CD4-positive, alpha-beta T cell treated with Interferon gamma for 1 hour (primary cell): ENCODE measurements around the gene CHST15.
A peak's percentile ranks its signal among the peaks of the same experiment; 100 is the strongest.
"Not testable (repeated sequence)": the region's sequence is repeated elsewhere in the genome, so short reads cannot be mapped to it uniquely, and the experiment has no call there.

Experiments used
- DNase-seq: peaks from one replicate; pipeline ENCODE4 v3.0.0-alpha.2; 2020

CHST15 gene

GRCh38 chr10:124041675-124042445 lies 51.5 kb downstream of the CHST15 start:
- no peak for DNase-seq

DNA sequence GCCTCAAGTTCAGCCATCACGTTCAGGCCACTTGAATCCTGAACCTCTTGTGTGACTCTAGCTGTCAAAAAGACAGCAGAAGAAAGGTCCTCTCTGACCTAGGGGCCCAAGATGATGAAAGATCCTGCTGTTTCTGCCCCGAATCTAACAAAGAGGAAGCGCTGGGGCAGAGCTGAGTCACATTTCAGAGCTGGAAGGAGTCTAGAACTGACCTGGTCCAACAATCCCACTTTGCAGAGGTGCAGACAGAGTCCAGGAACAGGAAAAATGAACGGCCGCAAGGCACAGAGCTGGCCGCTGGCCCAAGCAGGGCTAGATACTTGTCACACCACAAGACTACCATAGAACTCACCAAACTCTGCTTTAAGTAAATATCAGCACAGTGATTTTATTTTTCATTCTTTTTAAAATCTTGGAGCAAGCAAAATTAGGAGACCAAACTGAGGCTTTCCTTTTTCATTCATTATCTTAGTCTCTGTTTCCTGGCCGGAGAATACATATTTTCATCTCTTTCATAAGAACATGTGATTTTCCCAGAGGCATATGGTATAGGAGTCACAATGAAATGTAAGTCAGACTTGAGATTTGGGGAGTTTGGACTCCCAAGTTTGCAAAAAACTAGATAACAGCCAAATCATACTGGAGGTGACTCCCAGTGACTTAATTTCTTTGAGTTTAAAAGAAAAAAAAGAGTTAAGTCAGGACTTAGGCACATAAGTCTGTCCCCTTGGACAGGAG lies 52.8 kb downstream of the CHST15 start:
- DNase-seq: peak; percentile 45

GRCh38 chr10:124039483-124040013 lies 53.9 kb downstream of the CHST15 start:
- no peak for DNase-seq

GRCh38 chr10:124037784-124038183 lies 55.6 kb downstream of the CHST15 start:
- DNase-seq: peak; percentile 18

- DNase-seq: no peak
Measured at GRCh38 chr10:124037286-124037685, 56.1 kb downstream of the CHST15 start.

DNA sequence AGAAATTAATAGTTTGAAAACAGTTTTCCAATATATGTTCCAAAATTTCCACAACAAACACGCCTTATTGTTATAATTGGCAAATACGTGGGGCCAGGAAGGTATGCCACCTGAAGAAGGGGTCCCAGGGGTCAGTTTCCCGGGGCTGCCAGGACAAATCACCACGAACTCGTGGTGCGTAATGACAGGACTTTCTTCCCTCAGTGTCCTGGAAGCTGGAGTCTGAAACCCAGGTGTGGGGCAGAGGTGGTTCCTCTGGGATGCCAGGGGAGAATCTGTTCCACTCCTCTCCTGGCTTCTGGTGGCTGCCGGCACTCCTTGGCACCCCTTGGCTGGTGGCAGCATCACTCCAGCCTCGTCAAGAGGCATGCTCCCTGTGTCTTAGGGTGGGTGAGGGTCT lies 56.7 kb downstream of the CHST15 start:
- no peak for DNase-seq

- peak; percentile 88 for DNase-seq
Measured at GRCh38 chr10:124035928-124036558, 57.4 kb downstream of the CHST15 start.

- DNase-seq: no peak
Measured at GRCh38 chr10:124035306-124035927, 58.0 kb downstream of the CHST15 start.

DNA sequence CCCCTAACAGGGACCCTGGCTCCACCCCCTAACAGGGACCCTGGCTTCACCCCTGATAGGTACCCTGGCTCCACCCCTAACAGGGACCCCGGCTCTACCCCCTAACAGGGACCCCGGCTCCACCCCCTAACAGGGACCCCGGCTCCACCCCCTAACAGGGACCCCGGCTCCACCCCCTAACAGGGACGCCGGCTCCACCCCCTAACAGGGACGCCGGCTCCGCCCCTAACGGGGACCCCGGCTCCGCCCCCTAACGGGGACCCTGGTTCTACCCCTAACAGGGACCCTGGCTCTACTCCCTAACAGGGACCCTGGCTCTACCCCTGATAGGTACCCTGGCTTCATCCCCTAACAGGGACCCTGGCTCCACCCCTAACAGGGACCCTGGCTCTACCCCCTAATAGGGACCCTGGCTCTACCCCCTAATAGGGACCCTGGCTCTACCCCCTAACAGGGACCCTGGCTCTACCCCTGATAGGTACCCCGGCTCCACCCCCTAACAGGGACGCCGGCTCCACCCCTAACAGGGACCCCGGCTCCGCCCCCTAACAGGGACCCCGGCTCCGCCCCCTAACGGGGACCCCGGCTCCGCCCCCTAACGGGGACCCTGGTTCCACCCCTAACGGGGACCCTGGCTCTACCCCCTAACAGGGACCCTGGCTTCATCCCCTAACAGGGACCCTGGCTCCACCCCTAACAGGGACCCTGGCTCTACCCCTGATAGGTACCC lies 58.7 kb downstream of the CHST15 start:
- DNase-seq: not testable (repeated sequence)

DNA sequence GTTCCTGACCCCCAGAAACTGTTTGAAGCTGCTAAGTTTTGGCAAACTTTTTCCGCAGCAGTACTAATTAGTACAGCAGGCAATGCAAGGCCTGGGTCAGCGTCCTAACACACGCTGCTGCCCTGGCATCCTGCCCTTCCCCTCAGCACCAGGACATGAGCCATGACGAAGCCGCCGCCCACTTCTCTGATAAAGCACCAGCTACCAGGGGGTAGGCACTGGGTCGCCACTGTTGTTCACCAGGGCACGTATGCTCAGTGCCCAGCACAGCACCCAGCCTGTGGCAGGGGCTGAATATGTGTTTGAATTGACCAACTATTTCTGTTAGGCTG lies 59.5 kb downstream of the CHST15 start:
- DNase-seq: no peak

DNA sequence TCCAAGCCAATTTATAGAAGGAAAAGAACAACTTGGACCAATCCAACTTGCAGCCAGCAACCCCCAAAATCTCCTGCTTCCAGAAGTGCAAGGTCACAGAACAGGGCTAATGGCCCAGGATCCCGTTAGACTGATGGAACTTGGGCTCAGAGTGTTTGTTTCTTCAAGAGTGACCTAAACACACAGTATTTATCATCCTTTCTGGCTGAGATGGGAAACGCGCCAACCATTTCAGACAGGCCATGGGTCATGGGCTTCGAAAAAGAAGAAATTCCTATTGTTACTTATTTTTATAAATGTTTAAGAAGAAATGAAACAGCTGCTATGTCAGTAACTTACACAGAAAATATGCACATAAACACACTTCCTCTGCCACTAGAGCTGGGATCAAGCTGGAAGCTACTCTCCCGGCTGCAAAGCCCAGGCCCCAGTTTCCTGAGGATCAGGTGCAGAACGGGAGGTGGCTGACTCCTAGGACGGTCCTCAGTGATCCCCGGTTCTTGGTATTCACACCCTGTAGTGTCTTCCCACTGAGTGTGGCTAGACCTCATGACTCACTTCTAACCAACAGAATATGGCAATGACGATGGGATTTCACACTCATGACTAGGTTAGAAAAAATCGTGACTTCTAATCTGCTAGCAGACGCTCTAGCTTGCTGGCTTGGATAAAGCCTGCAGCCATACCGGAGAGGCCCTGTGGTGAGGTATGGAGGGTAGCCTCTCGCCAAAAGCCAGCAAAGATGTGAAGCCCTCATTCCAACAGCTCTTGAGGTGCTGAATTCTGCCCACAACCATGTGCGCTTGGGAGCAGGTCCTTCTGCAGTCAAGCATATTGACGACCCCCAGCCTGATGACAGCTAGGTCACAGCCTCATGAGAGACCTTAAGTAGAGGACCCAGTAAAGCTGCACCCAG lies 60.2 kb downstream of the CHST15 start:
- DNase-seq: no peak

DNA sequence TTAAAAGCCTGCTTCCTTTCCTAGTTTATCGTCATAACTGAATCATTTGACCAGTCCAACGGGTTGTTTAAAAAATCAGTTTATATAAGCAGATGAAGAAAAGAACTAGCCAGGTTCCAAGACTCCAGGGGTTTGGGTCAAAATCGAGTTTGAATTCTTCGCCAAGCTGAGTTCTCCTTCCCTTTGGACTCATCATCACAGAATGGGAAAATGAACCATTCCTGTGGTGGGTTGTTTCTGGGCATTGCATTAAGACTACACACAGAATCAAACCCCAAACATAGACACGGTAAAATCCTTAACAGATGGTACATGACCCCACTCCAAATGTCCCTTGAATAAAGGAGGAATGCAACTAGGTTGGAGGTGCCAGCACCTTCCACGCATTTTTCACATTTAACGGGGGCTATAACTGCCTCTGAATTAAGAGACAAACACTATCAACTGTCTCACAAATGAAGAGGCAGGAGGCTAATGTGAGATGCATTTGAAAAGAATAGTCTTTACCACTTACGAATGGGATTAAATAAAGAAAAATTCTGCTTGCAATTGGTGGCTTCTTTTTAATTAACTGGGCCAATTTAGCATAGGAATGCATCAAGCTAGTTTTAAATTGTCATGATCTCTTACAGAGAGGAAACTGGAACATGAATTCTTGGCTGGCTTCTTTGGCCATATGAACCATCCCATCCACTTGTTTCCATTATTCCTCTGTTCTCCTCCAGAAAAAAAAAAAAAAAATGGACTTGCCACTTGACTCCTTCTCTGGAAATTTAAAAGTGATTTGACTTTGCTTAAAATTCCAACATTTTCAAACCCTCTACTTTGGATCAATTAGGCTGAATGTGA lies 61.1 kb downstream of the CHST15 start:
- DNase-seq: no peak

GRCh38 chr10:124030492-124031110 lies 62.8 kb downstream of the CHST15 start:
- no peak for DNase-seq

GRCh38 chr10:124030061-124030460 lies 63.3 kb downstream of the CHST15 start:
- DNase-seq: no peak

- DNase-seq: no peak
Measured at GRCh38 chr10:124029559-124029958, 63.8 kb downstream of the CHST15 start.

GRCh38 chr10:124028700-124029480 lies 64.5 kb downstream of the CHST15 start:
- no peak for DNase-seq

GRCh38 chr10:124027651-124028050 lies 65.7 kb downstream of the CHST15 start:
- no peak for DNase-seq

DNA sequence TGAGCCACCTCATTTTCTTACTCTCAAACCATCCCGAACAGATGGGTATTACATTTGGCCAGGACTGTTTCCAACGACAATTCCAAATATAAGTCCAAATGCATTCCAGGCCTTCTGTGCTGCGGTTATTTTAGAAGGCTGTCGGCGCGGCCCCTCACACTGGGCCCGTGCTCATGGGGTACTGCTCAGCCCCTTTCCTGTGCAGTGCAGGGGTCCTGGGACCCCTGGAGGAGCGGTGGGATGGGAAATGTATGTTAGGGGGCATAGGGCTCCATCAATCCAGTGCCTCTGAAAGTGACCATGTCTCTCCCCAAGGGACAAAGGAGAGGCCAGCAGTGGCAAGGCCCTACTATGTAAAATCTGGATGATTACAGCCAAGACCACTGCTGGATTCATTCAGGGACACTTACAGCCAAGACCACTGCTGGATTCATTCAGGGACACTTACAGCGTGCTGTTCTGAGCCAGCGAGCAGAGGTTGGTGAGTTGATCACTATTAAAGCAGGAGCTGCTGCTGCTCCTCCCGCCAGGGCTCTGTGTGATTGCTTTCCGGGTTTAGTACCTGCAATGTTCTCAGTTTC lies 66.3 kb downstream of the CHST15 start:
- DNase-seq: no peak

DNA sequence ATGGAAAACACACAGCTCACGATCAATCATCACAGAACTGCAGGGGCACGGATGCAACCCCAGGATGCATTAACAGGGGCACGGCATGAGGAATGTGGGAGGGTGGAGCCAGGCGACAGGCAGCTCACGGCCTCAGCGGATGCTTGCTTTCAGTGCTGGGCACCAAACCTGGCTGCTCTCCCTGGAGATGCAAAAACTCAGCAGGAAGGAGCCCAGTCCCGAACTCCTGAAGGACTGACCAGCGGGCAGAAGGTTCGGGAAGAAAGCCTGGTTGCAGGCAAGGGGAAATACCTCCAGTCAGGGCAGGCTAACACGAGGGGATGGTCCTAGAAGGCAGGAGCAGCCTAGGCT lies 66.8 kb downstream of the CHST15 start:
- DNase-seq: no peak
